ENCODE results near the gene SAFB.

The SAFB gene

DNA sequence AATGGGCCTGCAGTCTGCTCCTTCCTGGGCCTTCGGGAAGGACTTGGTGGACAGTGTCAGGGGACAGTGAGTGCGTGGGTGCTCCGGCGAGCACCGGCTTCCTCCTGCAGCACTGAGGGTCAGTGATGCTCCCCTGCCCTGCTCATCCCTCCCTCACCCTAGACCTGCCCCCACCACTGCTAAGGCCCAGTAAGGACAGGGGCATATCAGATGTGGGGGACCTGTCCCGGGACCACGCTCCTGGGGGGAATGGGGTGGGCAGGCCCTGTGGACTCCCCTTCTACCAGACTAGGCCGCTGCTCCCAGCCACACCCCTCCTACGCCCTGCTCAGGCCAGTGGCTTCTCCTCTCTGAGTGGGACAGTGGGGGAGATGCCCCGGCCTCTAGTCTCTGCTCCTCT lies 54.3 kb downstream of the SAFB start:
- ATAC-seq, result no peak
- TF ChIP-seq ZNF70 (CRISPR knock-in tag; IDR thresholded peaks at IDR 0.05) (no peak), ZFP3 (CRISPR knock-in tag; IDR thresholded peaks at IDR 0.05) (no peak), ESRRG (CRISPR knock-in tag; IDR thresholded peaks at IDR 0.05) (no peak), ZFP30 (CRISPR knock-in tag; IDR thresholded peaks at IDR 0.05) (no peak), ARNTL (CRISPR knock-in tag; IDR thresholded peaks at IDR 0.05; ENCODE audit: borderline replicate concordance, low read depth) (no peak)
- TF ChIP-seq, protein P1, sequence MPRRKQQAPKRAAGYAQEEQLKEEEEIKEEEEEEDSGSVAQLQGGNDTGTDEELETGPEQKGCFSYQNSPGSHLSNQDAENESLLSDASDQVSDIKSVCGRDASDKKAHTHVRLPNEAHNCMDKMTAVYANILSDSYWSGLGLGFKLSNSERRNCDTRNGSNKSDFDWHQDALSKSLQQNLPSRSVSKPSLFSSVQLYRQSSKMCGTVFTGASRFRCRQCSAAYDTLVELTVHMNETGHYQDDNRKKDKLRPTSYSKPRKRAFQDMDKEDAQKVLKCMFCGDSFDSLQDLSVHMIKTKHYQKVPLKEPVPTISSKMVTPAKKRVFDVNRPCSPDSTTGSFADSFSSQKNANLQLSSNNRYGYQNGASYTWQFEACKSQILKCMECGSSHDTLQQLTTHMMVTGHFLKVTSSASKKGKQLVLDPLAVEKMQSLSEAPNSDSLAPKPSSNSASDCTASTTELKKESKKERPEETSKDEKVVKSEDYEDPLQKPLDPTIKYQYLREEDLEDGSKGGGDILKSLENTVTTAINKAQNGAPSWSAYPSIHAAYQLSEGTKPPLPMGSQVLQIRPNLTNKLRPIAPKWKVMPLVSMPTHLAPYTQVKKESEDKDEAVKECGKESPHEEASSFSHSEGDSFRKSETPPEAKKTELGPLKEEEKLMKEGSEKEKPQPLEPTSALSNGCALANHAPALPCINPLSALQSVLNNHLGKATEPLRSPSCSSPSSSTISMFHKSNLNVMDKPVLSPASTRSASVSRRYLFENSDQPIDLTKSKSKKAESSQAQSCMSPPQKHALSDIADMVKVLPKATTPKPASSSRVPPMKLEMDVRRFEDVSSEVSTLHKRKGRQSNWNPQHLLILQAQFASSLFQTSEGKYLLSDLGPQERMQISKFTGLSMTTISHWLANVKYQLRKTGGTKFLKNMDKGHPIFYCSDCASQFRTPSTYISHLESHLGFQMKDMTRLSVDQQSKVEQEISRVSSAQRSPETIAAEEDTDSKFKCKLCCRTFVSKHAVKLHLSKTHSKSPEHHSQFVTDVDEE (CRISPR knock-in tag; IDR thresholded peaks at IDR 0.05), result no peak
- TF ChIP-seq, protein P2, sequence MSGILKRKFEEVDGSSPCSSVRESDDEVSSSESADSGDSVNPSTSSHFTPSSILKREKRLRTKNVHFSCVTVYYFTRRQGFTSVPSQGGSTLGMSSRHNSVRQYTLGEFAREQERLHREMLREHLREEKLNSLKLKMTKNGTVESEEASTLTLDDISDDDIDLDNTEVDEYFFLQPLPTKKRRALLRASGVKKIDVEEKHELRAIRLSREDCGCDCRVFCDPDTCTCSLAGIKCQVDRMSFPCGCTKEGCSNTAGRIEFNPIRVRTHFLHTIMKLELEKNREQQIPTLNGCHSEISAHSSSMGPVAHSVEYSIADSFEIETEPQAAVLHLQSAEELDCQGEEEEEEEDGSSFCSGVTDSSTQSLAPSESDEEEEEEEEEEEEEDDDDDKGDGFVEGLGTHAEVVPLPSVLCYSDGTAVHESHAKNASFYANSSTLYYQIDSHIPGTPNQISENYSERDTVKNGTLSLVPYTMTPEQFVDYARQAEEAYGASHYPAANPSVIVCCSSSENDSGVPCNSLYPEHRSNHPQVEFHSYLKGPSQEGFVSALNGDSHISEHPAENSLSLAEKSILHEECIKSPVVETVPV (CRISPR knock-in tag; IDR thresholded peaks at IDR 0.05), result no peak

DNA sequence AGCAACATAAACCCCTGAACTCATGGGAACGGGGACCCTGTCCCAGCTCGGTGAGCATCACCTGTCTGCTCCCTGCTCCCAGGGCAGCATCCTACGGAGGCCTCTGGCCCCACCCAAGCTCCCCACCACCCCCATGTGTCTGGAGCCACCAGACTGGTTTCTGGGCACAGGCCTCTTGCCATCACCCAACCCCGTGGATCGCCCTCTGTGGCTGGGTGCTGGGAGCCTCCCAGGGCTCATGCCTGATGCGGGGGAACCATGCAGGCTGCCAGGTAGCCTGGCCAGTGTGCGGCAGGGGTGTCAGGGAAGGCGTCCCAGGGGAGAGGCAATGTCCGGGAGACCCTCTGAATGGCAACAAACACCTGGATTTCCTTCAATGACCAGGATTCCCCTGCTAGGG lies 54.7 kb downstream of the SAFB start:
- no peak for TF ChIP-seq ESRRG (CRISPR knock-in tag; IDR thresholded peaks at IDR 0.05)
- no peak for TF ChIP-seq ZNF565 (CRISPR knock-in tag; conservative IDR thresholded peaks at IDR 0.05; ENCODE audit: low read depth)
- no peak for TF ChIP-seq ZFP30 (CRISPR knock-in tag; IDR thresholded peaks at IDR 0.05)
- TF ChIP-seq, protein P3, sequence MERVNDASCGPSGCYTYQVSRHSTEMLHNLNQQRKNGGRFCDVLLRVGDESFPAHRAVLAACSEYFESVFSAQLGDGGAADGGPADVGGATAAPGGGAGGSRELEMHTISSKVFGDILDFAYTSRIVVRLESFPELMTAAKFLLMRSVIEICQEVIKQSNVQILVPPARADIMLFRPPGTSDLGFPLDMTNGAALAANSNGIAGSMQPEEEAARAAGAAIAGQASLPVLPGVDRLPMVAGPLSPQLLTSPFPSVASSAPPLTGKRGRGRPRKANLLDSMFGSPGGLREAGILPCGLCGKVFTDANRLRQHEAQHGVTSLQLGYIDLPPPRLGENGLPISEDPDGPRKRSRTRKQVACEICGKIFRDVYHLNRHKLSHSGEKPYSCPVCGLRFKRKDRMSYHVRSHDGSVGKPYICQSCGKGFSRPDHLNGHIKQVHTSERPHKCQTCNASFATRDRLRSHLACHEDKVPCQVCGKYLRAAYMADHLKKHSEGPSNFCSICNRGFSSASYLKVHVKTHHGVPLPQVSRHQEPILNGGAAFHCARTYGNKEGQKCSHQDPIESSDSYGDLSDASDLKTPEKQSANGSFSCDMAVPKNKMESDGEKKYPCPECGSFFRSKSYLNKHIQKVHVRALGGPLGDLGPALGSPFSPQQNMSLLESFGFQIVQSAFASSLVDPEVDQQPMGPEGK (CRISPR knock-in tag; IDR thresholded peaks at IDR 0.05; ENCODE audit: borderline replicate concordance), result no peak
- TF ChIP-seq, protein P4, sequence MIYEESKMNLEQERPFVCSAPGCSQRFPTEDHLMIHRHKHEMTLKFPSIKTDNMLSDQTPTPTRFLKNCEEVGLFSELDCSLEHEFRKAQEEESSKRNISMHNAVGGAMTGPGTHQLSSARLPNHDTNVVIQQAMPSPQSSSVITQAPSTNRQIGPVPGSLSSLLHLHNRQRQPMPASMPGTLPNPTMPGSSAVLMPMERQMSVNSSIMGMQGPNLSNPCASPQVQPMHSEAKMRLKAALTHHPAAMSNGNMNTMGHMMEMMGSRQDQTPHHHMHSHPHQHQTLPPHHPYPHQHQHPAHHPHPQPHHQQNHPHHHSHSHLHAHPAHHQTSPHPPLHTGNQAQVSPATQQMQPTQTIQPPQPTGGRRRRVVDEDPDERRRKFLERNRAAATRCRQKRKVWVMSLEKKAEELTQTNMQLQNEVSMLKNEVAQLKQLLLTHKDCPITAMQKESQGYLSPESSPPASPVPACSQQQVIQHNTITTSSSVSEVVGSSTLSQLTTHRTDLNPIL (CRISPR knock-in tag; IDR thresholded peaks at IDR 0.05; ENCODE audit: low read depth), result no peak
- TF ChIP-seq GLIS3 (CRISPR knock-in tag; IDR thresholded peaks at IDR 0.05), result no peak
- TF ChIP-seq SNAI2 (CRISPR knock-in tag; IDR thresholded peaks at IDR 0.05), result no peak
- no peak for ATAC-seq

DNA sequence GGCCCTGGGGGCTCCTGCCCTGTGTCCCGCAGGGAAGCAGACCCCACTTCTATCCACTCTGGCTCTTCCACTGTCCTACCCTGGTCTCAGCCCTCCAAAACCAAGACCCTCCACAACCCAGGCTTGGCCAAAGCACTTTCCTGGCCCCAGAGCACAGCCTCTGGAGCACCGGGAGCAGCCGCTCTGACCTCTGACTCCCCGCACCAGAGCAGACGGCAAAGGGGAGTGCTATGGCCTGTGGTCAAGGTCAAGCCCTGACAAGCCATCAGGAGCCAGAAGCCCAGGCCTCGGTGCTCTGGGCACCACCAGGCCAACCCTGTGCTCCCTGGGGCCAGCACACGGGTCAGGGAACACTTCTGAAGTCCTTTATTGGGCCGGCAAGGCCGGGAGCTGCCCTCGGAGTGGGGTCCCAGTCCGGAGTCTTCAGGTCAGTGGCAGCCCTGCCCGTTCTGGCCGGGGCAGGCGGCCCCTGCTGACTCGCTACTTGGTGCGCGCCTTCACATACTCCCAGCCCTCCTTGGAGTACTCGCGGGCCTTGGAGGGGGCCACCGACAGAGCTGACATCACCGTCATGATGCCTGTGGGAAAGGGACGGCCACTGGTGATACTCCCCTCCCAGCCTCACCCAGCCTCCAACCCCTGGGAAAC lies 55.3 kb downstream of the SAFB start:
- TF ChIP-seq ZNF70 (CRISPR knock-in tag; IDR thresholded peaks at IDR 0.05) (no peak), ZFP30 (CRISPR knock-in tag; IDR thresholded peaks at IDR 0.05) (no peak), ZFP3 (CRISPR knock-in tag; IDR thresholded peaks at IDR 0.05) (no peak), ZC3H10 (CRISPR knock-in tag; IDR thresholded peaks at IDR 0.05) (no peak), GLIS3 (CRISPR knock-in tag; IDR thresholded peaks at IDR 0.05) (no peak), RARB (CRISPR knock-in tag; IDR thresholded peaks at IDR 0.05) (no peak), ZNF8 (CRISPR knock-in tag; IDR thresholded peaks at IDR 0.05) (no peak), OSR1 (CRISPR knock-in tag; IDR thresholded peaks at IDR 0.05) (no peak), ESRRG (CRISPR knock-in tag; IDR thresholded peaks at IDR 0.05) (no peak), BACH2 (CRISPR knock-in tag; IDR thresholded peaks at IDR 0.05; ENCODE audit: borderline replicate concordance) (no peak), CSDC2 (CRISPR knock-in tag; IDR thresholded peaks at IDR 0.05) (no peak), TCF4 (CRISPR knock-in tag; IDR thresholded peaks at IDR 0.05; ENCODE audit: borderline replicate concordance) (no peak), ISL1 (CRISPR knock-in tag; IDR thresholded peaks at IDR 0.05) (no peak), ZNF565 (CRISPR knock-in tag; conservative IDR thresholded peaks at IDR 0.05; ENCODE audit: low read depth) (no peak), TOX (CRISPR knock-in tag; IDR thresholded peaks at IDR 0.05; ENCODE audit: borderline replicate concordance) (no peak), ARNTL (CRISPR knock-in tag; IDR thresholded peaks at IDR 0.05; ENCODE audit: borderline replicate concordance, low read depth) (no peak)
- TF ChIP-seq, protein P2 (CRISPR knock-in tag; IDR thresholded peaks at IDR 0.05), result no peak
- TF ChIP-seq, protein P3 (CRISPR knock-in tag; IDR thresholded peaks at IDR 0.05; ENCODE audit: borderline replicate concordance), result no peak
- TF ChIP-seq, protein P1 (CRISPR knock-in tag; IDR thresholded peaks at IDR 0.05), result no peak
- ATAC-seq, result no peak
